ENCODE measurements around the gene TWIST1. TPM values are rescaled to one million over a fixed set of nuclear protein-coding genes. Genes with fewer than 3 reads are reported as not detected.

Gene TWIST1
- total and polyA plus RNA-seq, 5 donors from 2014 or later: 0.39 TPM; not detected in 4

DNA sequence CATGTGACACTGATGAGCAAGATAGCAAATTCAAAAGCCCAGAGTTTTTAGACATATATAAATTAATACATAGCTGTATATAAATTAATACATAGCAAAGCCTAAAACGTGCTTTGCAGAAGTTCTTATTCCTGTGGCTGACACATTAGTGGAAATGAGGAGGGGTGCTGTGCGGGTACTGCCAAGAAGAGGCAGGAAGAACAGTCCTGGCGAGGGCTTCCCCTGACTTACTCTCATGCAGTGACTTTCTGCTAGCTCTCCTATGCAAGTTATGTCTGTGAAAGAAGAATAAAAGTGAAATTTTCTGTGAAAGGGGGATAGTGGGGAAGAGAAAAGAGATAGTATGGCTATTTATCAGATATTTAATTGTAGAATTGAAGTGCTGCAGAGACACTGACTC, 27.6 kb downstream of the TWIST1 start:
- DNase-seq (no peak), ATAC-seq (ENCODE audit: low read depth in 2 of 2) (no peak)
- Mint-ChIP-seq H3K27ac (no peak overlapping the region), H3K27me3 (peaks cover 7% of the 10 kb centered on the region), H3K4me1 (no peaks in the 10 kb centered on the region), H3K9me3 (peaks cover 0 to 9% (median 0%) of the 10 kb centered on the region in 7 donors), H3K4me3 (no peak overlapping the region), H3K36me3 (no peaks in the 10 kb centered on the region)
- Histone ChIP-seq H3K9me3 (ENCODE audit: control insufficient read depth in 2 of 2, low read length in 2 of 2) (no peaks in the 10 kb centered on the region), H3K27me3 (ENCODE audit: control insufficient read depth, insufficient read depth, low read length) (no peaks in the 10 kb centered on the region), H3K4me3 (ENCODE audit: low read depth, low read length) (no peak overlapping the region), H3K36me3 (ENCODE audit: control insufficient read depth, insufficient read depth, low read length) (no peaks in the 10 kb centered on the region), H3K4me1 (ENCODE audit: control insufficient read depth, insufficient read depth, low read length, poor library complexity, severe bottlenecking) (no peaks in the 10 kb centered on the region), H3K27ac (ENCODE audit: insufficient read depth, low read length, poor library complexity, severe bottlenecking) (no peak overlapping the region)

DNA sequence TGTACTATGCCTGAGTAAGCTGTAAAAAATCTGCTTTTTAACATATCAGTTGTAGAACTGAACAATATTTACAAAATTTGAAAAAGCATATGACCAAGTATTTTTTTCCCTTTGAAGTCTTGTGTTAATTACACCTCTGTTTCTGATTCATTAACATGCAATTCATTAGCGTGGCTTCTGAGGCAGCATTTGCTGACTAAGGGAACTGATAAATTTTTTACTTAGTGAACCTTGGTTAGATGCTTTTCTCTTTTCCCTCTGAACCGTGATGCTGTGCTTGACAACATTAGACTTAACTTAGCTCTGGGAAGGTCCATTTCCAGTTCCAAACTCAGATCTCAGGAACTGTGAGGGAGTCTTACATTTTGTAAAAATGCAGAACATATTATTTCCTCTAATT, 28.1 kb downstream of the TWIST1 start:
- Mint-ChIP-seq H3K9me3 (peaks cover 0 to 9% (median 0%) of the 10 kb centered on the region in 7 donors), H3K36me3 (no peaks in the 10 kb centered on the region), H3K4me3 (no peak overlapping the region), H3K27ac (no peak overlapping the region), H3K4me1 (no peaks in the 10 kb centered on the region), H3K27me3 (peaks cover 7% of the 10 kb centered on the region)
- no peak overlapping the region for H3K4me3 ChIP-seq (ENCODE audit: low read depth, low read length)
- H3K36me3 ChIP-seq (ENCODE audit: control insufficient read depth, insufficient read depth, low read length): no peaks in the 10 kb centered on the region
- H3K9me3 ChIP-seq (ENCODE audit: control insufficient read depth in 2 of 2, low read length in 2 of 2): no peaks in the 10 kb centered on the region
- ATAC-seq (ENCODE audit: low read depth in 2 of 2): no peak
- no peaks in the 10 kb centered on the region for H3K27me3 ChIP-seq (ENCODE audit: control insufficient read depth, insufficient read depth, low read length)
- H3K4me1 ChIP-seq (ENCODE audit: control insufficient read depth, insufficient read depth, low read length, poor library complexity, severe bottlenecking): no peaks in the 10 kb centered on the region
- no peak overlapping the region for H3K27ac ChIP-seq (ENCODE audit: insufficient read depth, low read length, poor library complexity, severe bottlenecking)
- no peak for DNase-seq

DNA sequence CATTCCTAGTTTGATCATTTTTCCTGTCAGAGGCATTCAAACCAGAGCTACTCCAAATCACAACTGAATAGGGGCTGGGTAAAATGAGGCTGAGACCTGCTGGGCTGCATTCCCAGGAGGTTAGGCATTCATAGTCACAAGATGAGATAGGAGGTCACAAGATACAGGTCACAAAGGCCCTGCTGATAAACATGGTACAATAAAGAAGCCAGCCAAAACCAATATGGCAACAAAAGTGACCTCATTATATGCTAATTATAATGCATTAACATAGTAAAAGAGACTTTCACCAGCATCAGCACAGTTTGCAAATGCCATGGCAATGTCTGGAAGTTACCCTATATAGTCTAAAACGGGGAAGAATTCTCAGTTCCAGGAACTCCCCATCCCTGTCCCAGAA, 37.3 kb downstream of the TWIST1 start:
- H3K4me1 ChIP-seq (ENCODE audit: control insufficient read depth, insufficient read depth, low read length, poor library complexity, severe bottlenecking): no peaks in the 10 kb centered on the region
- Mint-ChIP-seq H3K27me3 (no peaks in the 10 kb centered on the region), H3K27ac (no peak overlapping the region), H3K4me1 (no peaks in the 10 kb centered on the region), H3K9me3 (peaks cover 0 to 16% (median 3%) of the 10 kb centered on the region in 7 donors), H3K36me3 (no peaks in the 10 kb centered on the region), H3K4me3 (no peak overlapping the region)
- no peak overlapping the region for H3K27ac ChIP-seq (ENCODE audit: insufficient read depth, low read length, poor library complexity, severe bottlenecking)
- DNase-seq (no peak), ATAC-seq (ENCODE audit: low read depth in 2 of 2) (no peak)
- H3K36me3 ChIP-seq (ENCODE audit: control insufficient read depth, insufficient read depth, low read length): no peaks in the 10 kb centered on the region
- no peak overlapping the region for H3K4me3 ChIP-seq (ENCODE audit: low read depth, low read length)
- no peaks in the 10 kb centered on the region for H3K27me3 ChIP-seq (ENCODE audit: control insufficient read depth, insufficient read depth, low read length)
- no peaks in the 10 kb centered on the region for H3K9me3 ChIP-seq (ENCODE audit: control insufficient read depth in 2 of 2, low read length in 2 of 2)

DNA sequence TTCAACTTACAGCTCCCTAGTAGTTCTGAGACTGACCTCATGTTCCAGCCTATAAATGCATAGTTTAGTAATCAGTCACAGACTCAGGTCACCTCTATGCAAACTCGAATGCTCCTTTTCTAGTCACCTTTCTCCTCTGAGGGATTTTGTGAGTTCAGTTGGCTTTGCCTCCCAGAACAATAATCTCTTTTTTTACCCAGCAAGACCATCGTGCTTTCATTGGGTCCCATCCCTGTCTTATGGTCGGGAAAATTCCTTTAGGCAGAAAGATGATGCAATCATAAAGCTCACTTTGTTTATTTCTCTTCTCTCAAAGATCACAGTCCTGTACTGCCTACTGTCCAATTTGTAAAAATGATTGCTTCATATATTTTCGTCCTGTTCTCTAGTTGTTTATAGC, 38.4 kb downstream of the TWIST1 start:
- H3K4me3 Mint-ChIP-seq: no peak overlapping the region
- H3K27me3 ChIP-seq (ENCODE audit: control insufficient read depth, insufficient read depth, low read length): no peaks in the 10 kb centered on the region
- no peak for ATAC-seq (ENCODE audit: low read depth in 2 of 2)
- H3K4me1 ChIP-seq (ENCODE audit: control insufficient read depth, insufficient read depth, low read length, poor library complexity, severe bottlenecking): no peaks in the 10 kb centered on the region
- H3K4me1 Mint-ChIP-seq: no peaks in the 10 kb centered on the region
- no peak overlapping the region for H3K4me3 ChIP-seq (ENCODE audit: low read depth, low read length)
- H3K27ac ChIP-seq (ENCODE audit: insufficient read depth, low read length, poor library complexity, severe bottlenecking): no peak overlapping the region
- H3K9me3 ChIP-seq (ENCODE audit: control insufficient read depth in 2 of 2, low read length in 2 of 2): no peaks in the 10 kb centered on the region
- no peak overlapping the region for H3K27ac Mint-ChIP-seq
- H3K27me3 Mint-ChIP-seq: no peaks in the 10 kb centered on the region
- DNase-seq: no peak
- no peaks in the 10 kb centered on the region for H3K36me3 Mint-ChIP-seq
- H3K36me3 ChIP-seq (ENCODE audit: control insufficient read depth, insufficient read depth, low read length): no peaks in the 10 kb centered on the region
- H3K9me3 Mint-ChIP-seq: peaks cover 0 to 18% (median 4%) of the 10 kb centered on the region in 7 donors

DNA sequence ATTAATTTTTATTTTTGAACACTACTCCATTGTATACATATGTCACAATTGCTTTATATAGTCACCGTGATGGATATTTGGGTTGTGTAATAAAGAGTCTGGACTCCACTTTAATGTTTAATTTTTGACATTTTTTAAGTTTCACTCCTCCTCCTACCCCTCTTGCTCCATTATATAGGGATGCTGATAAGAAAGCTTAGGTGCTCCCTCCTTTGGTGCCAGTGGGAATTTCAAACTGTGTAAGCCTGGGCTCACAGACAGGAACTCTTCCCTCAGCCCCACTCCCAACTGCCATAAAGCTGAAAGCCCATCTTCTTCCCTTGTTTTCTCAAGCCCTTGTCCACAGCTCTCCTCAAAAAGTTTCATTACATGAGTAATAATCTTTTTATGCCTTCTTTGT, 47.6 kb downstream of the TWIST1 start:
- no peak overlapping the region for H3K4me3 Mint-ChIP-seq
- H3K27ac Mint-ChIP-seq: no peak overlapping the region
- peaks cover 0 to 4% (median 1%) of the 10 kb centered on the region in 7 donors for H3K9me3 Mint-ChIP-seq

DNA sequence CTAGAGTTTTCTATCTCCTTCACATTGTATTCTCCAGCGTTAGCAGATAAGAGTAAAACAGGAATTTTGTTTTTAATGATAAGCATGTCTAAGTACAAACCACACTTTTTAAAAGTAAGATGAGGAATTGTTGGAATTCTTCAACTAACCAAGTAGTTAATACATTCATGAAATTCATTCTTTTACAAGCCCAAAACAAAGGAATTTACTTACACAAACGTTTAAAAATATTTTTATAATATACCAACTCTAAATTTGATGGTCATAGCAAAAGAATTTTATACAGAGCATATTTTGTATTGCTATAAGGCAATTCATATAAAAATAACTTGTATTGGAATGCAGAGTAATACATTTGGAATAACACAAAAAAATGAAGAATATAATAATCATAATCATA, 51.3 kb downstream of the TWIST1 start:
- Histone ChIP-seq H3K27me3 (ENCODE audit: control insufficient read depth, insufficient read depth, low read length) (no peaks in the 10 kb centered on the region), H3K27ac (ENCODE audit: insufficient read depth, low read length, poor library complexity, severe bottlenecking) (no peak overlapping the region), H3K4me1 (ENCODE audit: control insufficient read depth, insufficient read depth, low read length, poor library complexity, severe bottlenecking) (no peaks in the 10 kb centered on the region), H3K4me3 (ENCODE audit: low read depth, low read length) (no peak overlapping the region), H3K9me3 (ENCODE audit: control insufficient read depth in 2 of 2, low read length in 2 of 2) (no peaks in the 10 kb centered on the region), H3K36me3 (ENCODE audit: control insufficient read depth, insufficient read depth, low read length) (no peaks in the 10 kb centered on the region)
- H3K4me3 Mint-ChIP-seq: no peak overlapping the region
- no peaks in the 10 kb centered on the region for H3K27me3 Mint-ChIP-seq
- no peaks in the 10 kb centered on the region for H3K4me1 Mint-ChIP-seq
- no peaks in the 10 kb centered on the region for H3K36me3 Mint-ChIP-seq
- ATAC-seq (ENCODE audit: low read depth in 2 of 2): no peak
- DNase-seq: no peak
- no peak overlapping the region for H3K27ac Mint-ChIP-seq
- peaks cover 0 to 9% (median 3%) of the 10 kb centered on the region in 7 donors for H3K9me3 Mint-ChIP-seq

More for the DNA sequence above, 47.6 kb downstream of the TWIST1 start:
- no peak overlapping the region for H3K4me3 ChIP-seq (ENCODE audit: low read depth, low read length)
- H3K36me3 ChIP-seq (ENCODE audit: control insufficient read depth, insufficient read depth, low read length): no peaks in the 10 kb centered on the region
- H3K27me3 Mint-ChIP-seq: no peaks in the 10 kb centered on the region
- no peaks in the 10 kb centered on the region for H3K4me1 ChIP-seq (ENCODE audit: control insufficient read depth, insufficient read depth, low read length, poor library complexity, severe bottlenecking)
- H3K27ac ChIP-seq (ENCODE audit: insufficient read depth, low read length, poor library complexity, severe bottlenecking): no peak overlapping the region
- no peak for DNase-seq
- no peaks in the 10 kb centered on the region for H3K27me3 ChIP-seq (ENCODE audit: control insufficient read depth, insufficient read depth, low read length)
- H3K36me3 Mint-ChIP-seq: no peaks in the 10 kb centered on the region
- ATAC-seq (ENCODE audit: low read depth in 2 of 2): no peak
- H3K9me3 ChIP-seq (ENCODE audit: control insufficient read depth in 2 of 2, low read length in 2 of 2): no peaks in the 10 kb centered on the region
- H3K4me1 Mint-ChIP-seq: no peaks in the 10 kb centered on the region

Other genes with a start within 250 kb of the TWIST1 start
- not detected for gene FERD3L, start 27.8 kb upstream of the TWIST1 start, total RNA-seq
- gene FERD3L, start 27.8 kb upstream of the TWIST1 start, polyA plus RNA-seq: not detected